HepG2 (cell line): ENCODE data around the gene TRIM66. TPM values are rescaled to one million over a fixed set of nuclear protein-coding genes. Genes with fewer than 3 reads are reported as not detected.

Experiments
- CBFB ChIP-seq: sonication (generic); formaldehyde crosslinking; IDR thresholded peaks from 2 replicates; pipeline ENCODE4 v1.4.0; 2020; ENCODE audit warnings: missing genetic modification reagents
- DNMT3B ChIP-seq: conservative IDR thresholded peaks from 2 replicates; pipeline ENCODE4 v1.6.1; 2016; ENCODE audit warnings: missing biosample characterization, control low read depth
- MEIS2 ChIP-seq: sonication (generic); formaldehyde crosslinking; IDR thresholded peaks from 2 replicates; pipeline ENCODE4 v1.9.0; 2021; ENCODE audit warnings: mild to moderate bottlenecking, missing genetic modification reagents
- NR2F6 ChIP-seq, 2 experiments: IDR thresholded peaks; 2 replicates each; pipeline ENCODE4 v1.6.1; 2016; ENCODE audit warnings: antibody characterized with exemption in 1 of 2, mild to moderate bottlenecking in 1 of 2
- PCBP2 ChIP-seq: fragments of 200-400 bp; formaldehyde crosslinking; optimal IDR thresholded peaks from 2 replicates; pipeline ENCODE3; 2018; ENCODE audit warnings: low read length, low read depth; ENCODE audit not compliant: poor library complexity, severe bottlenecking
- YEATS2 ChIP-seq: sonication (generic); formaldehyde crosslinking; IDR thresholded peaks from 2 replicates; pipeline ENCODE4 v1.4.0; 2020; ENCODE audit warnings: missing genetic modification reagents, borderline replicate concordance
- YEATS4 ChIP-seq: sonication (generic); formaldehyde crosslinking; IDR thresholded peaks from 2 replicates; pipeline ENCODE4 v1.4.0; 2020; ENCODE audit warnings: missing genetic modification reagents, borderline replicate concordance
- ZBTB38 ChIP-seq: sonication (generic); formaldehyde crosslinking; IDR thresholded peaks from 2 replicates; pipeline ENCODE4 v1.5.1; 2020; ENCODE audit warnings: mild to moderate bottlenecking, missing genetic modification reagents
- ZKSCAN8 ChIP-seq: IDR thresholded peaks from 2 replicates; pipeline ENCODE4 v1.6.1; 2016; ENCODE audit warnings: borderline replicate concordance, missing genetic modification reagents, missing compliant biosample characterization
- ZNF260 ChIP-seq: sonication (generic); formaldehyde crosslinking; IDR thresholded peaks from 2 replicates; pipeline ENCODE4 v1.4.0; 2020; ENCODE audit warnings: missing genetic modification reagents, low read depth, mild to moderate bottlenecking, borderline replicate concordance
- ZNF589 ChIP-seq: sonication (generic); formaldehyde crosslinking; conservative IDR thresholded peaks from 2 replicates; pipeline ENCODE4 v1.8.0; 2022; ENCODE audit warnings: mild to moderate bottlenecking, moderate library complexity, missing genetic modification reagents
- ZNF605 ChIP-seq: sonication (generic); formaldehyde crosslinking; IDR thresholded peaks from 2 replicates; pipeline ENCODE4 v1.8.0; 2022; ENCODE audit warnings: mild to moderate bottlenecking, missing genetic modification reagents
- polyA plus RNA-seq, 8 experiments: library from polyadenylated mRNA; depleted of rRNA in 3 of 8; stranded (reverse) in 7 of 8; unstranded in 1 of 8; fragments of >200 nt; fragmentation: Illumina TruSeq in 4 of 8; extraction: Trizol in 4 of 8; gene quantifications; 2 replicates each; pipeline versions ENCODE4 v1.2.1 to v1.2.3, GENCODE V29; 2011 to 2016; ENCODE audit warnings: low read depth in 4 of 8, missing spikeins in 1 of 8, mixed read lengths in 1 of 8; ENCODE audit not compliant: insufficient read depth in 1 of 8
- total RNA-seq, 5 experiments: library from RNA; depleted of rRNA; stranded (reverse); fragments of >200 nt; fragmentation: Illumina TruSeq; extraction: Trizol; gene quantifications; 2 replicates each; pipeline ENCODE4 v1.2.3, GENCODE V29; 2016; ENCODE audit warnings: low read depth in 1 of 5
- TF ChIP-seq, protein P1 (sequence below): IDR thresholded peaks from 2 replicates; pipeline ENCODE4 v1.6.1; 2016; ENCODE audit warnings: missing genetic modification reagents, missing compliant biosample characterization
- TF ChIP-seq, protein P2 (sequence below): fragments of 450-650 bp; IDR thresholded peaks from 2 replicates; pipeline ENCODE4 v1.6.1; 2017; ENCODE audit warnings: mild to moderate bottlenecking
- TF ChIP-seq, protein P3 (sequence below): sonication (generic); formaldehyde crosslinking; IDR thresholded peaks from 2 replicates; pipeline ENCODE4 v1.8.0; 2022; ENCODE audit warnings: low read depth, missing genetic modification reagents
- TF ChIP-seq, protein P4 (sequence below): sonication (generic); formaldehyde crosslinking; IDR thresholded peaks from 2 replicates; pipeline ENCODE4 v1.4.0; 2020; ENCODE audit warnings: missing genetic modification reagents
- TF ChIP-seq, protein P5 (sequence below), 2 experiments: sonication (generic) in 1 of 2; formaldehyde crosslinking in 1 of 2; IDR thresholded peaks; 2 replicates each; pipeline versions ENCODE4 v1.5.1 to v1.6.1; 2011 to 2020; ENCODE audit warnings: borderline replicate concordance in 1 of 2, low read depth in 1 of 2, low read length in 1 of 2, mild to moderate bottlenecking in 1 of 2, missing genetic modification reagents in 1 of 2, moderate library complexity in 1 of 2
- TF ChIP-seq, protein P6 (sequence below): sonication (generic); formaldehyde crosslinking; conservative IDR thresholded peaks from 2 replicates; pipeline ENCODE4 v1.8.1; 2023; ENCODE audit warnings: missing genetic modification reagents

Gene TRIM66
- total and polyA plus RNA-seq, 2 of the 13 experiments (the other 11 are each of a cell fraction or from before 2014, with no cell fraction given): 4.9 to 6.1 TPM

DNA sequence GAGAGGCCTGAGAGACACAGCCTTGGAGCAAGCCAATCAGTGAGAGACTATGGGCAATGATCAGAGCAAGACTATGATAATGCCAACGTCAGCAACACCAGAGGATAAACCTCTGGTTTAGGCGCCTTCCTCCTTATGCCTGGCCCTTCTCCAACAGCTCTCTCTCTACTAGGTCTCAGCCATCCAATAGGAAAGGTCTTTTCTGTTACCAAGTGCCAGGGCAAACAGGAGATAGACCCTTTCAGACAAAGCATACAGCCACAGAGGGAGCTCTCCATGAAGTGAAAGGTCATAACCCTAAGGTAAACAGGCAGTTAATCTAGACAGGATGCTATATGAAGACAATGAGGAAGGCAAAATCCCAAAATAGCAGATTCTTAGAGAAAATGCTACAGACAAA, 98.0 kb downstream of the TRIM66 start (continued):
- TF ChIP-seq ZBTB38 (no peak), YEATS2 (CRISPR knock-in tag) (no peak), ZKSCAN8 (CRISPR knock-in tag) (no peak), PCBP2 (no peak), NR2F6 (IDR thresholded peaks at IDR 0.05) (peak; percentile 65), NR2F6 (CRISPR knock-in tag; IDR thresholded peaks at IDR 0.05) (peak; percentile 86), DNMT3B (CRISPR knock-in tag) (no peak), YEATS4 (CRISPR knock-in tag) (no peak), MEIS2 (no peak), CBFB (CRISPR knock-in tag) (no peak), ZNF605 (CRISPR knock-in tag) (no peak), ZNF589 (CRISPR knock-in tag) (no peak), ZNF260 (CRISPR knock-in tag) (no peak)
- TF ChIP-seq, protein P1, sequence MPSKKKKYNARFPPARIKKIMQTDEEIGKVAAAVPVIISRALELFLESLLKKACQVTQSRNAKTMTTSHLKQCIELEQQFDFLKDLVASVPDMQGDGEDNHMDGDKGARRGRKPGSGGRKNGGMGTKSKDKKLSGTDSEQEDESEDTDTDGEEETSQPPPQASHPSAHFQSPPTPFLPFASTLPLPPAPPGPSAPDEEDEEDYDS (CRISPR knock-in tag): no peak
- TF ChIP-seq, protein P2, sequence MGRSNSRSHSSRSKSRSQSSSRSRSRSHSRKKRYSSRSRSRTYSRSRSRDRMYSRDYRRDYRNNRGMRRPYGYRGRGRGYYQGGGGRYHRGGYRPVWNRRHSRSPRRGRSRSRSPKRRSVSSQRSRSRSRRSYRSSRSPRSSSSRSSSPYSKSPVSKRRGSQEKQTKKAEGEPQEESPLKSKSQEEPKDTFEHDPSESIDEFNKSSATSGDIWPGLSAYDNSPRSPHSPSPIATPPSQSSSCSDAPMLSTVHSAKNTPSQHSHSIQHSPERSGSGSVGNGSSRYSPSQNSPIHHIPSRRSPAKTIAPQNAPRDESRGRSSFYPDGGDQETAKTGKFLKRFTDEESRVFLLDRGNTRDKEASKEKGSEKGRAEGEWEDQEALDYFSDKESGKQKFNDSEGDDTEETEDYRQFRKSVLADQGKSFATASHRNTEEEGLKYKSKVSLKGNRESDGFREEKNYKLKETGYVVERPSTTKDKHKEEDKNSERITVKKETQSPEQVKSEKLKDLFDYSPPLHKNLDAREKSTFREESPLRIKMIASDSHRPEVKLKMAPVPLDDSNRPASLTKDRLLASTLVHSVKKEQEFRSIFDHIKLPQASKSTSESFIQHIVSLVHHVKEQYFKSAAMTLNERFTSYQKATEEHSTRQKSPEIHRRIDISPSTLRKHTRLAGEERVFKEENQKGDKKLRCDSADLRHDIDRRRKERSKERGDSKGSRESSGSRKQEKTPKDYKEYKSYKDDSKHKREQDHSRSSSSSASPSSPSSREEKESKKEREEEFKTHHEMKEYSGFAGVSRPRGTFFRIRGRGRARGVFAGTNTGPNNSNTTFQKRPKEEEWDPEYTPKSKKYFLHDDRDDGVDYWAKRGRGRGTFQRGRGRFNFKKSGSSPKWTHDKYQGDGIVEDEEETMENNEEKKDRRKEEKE: no peak
- TF ChIP-seq, protein P3, sequence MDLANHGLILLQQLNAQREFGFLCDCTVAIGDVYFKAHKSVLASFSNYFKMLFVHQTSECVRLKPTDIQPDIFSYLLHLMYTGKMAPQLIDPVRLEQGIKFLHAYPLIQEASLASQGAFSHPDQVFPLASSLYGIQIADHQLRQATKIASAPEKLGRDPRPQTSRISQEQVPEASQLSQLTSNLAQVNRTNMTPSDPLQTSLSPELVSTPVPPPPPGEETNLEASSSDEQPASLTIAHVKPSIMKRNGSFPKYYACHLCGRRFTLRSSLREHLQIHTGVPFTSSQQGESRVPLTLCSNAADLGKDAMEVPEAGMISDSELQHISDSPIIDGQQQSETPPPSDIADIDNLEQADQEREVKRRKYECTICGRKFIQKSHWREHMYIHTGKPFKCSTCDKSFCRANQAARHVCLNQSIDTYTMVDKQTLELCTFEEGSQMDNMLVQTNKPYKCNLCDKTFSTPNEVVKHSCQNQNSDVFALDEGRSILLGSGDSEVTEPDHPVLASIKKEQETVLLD: no peak
- TF ChIP-seq, protein P4, sequence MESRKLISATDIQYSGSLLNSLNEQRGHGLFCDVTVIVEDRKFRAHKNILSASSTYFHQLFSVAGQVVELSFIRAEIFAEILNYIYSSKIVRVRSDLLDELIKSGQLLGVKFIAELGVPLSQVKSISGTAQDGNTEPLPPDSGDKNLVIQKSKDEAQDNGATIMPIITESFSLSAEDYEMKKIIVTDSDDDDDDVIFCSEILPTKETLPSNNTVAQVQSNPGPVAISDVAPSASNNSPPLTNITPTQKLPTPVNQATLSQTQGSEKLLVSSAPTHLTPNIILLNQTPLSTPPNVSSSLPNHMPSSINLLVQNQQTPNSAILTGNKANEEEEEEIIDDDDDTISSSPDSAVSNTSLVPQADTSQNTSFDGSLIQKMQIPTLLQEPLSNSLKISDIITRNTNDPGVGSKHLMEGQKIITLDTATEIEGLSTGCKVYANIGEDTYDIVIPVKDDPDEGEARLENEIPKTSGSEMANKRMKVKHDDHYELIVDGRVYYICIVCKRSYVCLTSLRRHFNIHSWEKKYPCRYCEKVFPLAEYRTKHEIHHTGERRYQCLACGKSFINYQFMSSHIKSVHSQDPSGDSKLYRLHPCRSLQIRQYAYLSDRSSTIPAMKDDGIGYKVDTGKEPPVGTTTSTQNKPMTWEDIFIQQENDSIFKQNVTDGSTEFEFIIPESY (CRISPR knock-in tag): no peak
- TF ChIP-seq, protein P5, sequence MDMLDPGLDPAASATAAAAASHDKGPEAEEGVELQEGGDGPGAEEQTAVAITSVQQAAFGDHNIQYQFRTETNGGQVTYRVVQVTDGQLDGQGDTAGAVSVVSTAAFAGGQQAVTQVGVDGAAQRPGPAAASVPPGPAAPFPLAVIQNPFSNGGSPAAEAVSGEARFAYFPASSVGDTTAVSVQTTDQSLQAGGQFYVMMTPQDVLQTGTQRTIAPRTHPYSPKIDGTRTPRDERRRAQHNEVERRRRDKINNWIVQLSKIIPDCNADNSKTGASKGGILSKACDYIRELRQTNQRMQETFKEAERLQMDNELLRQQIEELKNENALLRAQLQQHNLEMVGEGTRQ (IDR thresholded peaks at IDR 0.05; ENCODE audit: low read depth, low read length): no peak
- TF ChIP-seq, protein P5 (CRISPR knock-in tag; IDR thresholded peaks at IDR 0.05; ENCODE audit: borderline replicate concordance): no peak
- TF ChIP-seq, protein P6, sequence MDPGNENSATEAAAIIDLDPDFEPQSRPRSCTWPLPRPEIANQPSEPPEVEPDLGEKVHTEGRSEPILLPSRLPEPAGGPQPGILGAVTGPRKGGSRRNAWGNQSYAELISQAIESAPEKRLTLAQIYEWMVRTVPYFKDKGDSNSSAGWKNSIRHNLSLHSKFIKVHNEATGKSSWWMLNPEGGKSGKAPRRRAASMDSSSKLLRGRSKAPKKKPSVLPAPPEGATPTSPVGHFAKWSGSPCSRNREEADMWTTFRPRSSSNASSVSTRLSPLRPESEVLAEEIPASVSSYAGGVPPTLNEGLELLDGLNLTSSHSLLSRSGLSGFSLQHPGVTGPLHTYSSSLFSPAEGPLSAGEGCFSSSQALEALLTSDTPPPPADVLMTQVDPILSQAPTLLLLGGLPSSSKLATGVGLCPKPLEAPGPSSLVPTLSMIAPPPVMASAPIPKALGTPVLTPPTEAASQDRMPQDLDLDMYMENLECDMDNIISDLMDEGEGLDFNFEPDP (CRISPR knock-in tag): no peak
